DND-41 (cell line): ENCODE data around the gene FHIT.

Experiments used
- EZH2 ChIP-seq: IDR thresholded peaks from 3 replicates; pipeline ENCODE4 v1.6.1; 2012; ENCODE audit warnings: borderline replicate concordance, low read depth, mild to moderate bottlenecking, moderate library complexity, low read length, inconsistent platforms; ENCODE audit not compliant: severe bottlenecking
- TF ChIP-seq, protein P1 (sequence below): IDR thresholded peaks from 2 replicates; pipeline ENCODE4 v1.5.1; 2012; ENCODE audit warnings: borderline replicate concordance, low read length, moderate library complexity, mild to moderate bottlenecking; ENCODE audit not compliant: poor library complexity, severe bottlenecking; ENCODE audit errors: extremely low read depth

DNA sequence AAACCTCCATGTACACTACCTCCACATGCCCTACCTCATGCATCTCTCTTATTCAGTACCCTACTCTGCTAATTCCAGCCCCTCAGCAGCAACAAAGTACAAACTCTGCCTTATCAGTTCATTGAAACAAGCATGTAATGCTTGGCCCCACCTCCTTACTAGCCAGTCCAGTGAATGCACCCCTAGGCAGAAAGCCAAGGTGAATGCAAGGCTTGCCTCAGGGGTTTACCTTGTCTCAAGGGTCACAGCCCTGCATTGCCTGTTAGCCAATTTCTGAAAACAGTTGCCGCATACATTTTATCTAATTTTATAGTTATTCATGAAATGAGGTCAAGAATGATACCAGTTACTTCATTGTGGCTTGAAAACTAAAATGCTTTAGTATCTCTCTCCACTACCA, 576.4 kb downstream of the FHIT start:
- no peak for TF ChIP-seq EZH2
- TF ChIP-seq, protein P1, sequence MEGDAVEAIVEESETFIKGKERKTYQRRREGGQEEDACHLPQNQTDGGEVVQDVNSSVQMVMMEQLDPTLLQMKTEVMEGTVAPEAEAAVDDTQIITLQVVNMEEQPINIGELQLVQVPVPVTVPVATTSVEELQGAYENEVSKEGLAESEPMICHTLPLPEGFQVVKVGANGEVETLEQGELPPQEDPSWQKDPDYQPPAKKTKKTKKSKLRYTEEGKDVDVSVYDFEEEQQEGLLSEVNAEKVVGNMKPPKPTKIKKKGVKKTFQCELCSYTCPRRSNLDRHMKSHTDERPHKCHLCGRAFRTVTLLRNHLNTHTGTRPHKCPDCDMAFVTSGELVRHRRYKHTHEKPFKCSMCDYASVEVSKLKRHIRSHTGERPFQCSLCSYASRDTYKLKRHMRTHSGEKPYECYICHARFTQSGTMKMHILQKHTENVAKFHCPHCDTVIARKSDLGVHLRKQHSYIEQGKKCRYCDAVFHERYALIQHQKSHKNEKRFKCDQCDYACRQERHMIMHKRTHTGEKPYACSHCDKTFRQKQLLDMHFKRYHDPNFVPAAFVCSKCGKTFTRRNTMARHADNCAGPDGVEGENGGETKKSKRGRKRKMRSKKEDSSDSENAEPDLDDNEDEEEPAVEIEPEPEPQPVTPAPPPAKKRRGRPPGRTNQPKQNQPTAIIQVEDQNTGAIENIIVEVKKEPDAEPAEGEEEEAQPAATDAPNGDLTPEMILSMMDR = no peak
